HG03066 (cell line): ENCODE data around the gene TACO1.

Experiments used
- ATAC-seq: cut with Tn5 transposase; IDR thresholded peaks from one replicate; pipeline ENCODE4 v1.9.1; 2021; ENCODE audit warnings: low read depth; ENCODE audit not compliant: unreplicated experiment

The TACO1 gene

DNA sequence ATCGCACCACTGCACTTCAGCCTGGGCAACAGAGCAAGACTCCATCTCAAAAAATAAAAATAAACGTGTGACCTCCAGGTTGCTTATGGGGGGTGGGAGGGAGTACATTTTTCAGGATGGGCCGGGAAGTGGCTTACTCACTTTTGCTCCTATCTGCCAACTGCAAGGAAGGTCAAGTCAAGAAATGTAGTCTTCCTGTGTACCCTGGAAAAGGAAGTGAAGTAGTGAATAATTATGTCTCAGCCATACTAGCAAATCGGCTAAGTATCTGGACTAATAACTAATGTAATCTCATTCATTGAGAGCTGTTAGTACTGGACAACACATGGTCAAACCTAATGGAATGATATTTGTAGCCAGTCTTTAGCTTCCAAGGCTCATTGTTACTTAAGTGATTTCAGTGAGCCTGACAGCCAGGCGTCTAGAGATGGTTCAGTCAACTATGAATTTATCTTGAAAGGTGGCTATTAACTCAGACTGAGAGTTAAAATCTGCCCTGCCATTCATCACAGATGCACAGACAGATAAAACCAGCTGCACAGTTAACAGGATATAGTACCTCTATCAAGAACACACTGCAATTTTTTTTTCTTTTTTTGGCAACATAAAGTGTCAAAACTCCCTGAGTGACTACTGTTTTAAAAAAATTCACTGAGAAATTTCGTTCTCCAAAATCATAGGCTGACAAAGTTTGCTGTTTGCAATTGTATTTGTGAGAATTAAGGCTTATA lies 3.7 kb upstream of the TACO1 start:
- ATAC-seq, result no peak

GRCh38 chr17:63598281-63598680 lies 2.4 kb upstream of the TACO1 start:
- no peak for ATAC-seq

DNA sequence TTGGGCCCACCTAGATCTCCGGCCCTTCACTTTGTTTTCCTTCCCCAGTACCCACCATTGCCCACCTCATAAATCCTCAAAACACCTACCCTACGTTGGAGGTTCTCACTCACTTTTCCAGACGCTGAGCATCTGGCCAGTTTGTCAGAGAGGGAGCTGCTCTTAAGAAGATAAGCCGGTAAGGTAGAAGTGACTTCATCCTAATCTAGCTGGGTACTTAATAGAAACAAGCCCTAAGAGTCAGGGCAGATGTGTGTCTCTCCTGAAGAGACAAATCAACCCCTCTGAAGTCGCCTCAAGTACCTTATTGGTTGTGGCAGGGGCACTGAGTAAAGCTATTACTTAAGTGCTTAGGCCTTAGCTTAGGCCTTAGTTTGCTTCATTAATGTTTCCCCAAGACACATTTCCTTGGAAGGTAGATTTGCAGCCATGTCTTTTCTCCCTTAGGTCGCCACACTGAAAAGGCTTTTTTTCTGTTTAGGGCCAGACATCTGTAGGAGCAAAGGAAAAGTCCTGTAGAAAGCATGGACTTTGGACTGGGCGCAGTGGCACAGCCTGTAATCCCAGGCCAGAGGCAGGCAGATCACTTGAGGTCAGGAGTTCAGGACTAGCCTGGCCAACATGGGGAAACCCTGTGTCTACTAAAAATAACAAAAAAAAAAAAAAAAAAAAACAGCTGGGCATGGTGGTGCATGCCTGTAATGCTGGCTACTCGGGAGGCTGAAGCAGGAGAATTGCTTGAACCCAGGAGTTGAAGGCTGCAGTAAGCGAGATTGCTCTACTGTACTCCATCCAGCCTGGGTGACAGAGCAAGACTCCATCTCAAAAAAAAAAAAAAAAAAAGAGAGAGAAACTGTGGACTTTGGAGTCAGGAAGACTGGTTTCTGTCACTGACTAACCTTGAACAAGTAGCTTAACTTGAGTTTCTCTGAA lies 1.0 kb downstream of the TACO1 start:
- ATAC-seq, result no peak

DNA sequence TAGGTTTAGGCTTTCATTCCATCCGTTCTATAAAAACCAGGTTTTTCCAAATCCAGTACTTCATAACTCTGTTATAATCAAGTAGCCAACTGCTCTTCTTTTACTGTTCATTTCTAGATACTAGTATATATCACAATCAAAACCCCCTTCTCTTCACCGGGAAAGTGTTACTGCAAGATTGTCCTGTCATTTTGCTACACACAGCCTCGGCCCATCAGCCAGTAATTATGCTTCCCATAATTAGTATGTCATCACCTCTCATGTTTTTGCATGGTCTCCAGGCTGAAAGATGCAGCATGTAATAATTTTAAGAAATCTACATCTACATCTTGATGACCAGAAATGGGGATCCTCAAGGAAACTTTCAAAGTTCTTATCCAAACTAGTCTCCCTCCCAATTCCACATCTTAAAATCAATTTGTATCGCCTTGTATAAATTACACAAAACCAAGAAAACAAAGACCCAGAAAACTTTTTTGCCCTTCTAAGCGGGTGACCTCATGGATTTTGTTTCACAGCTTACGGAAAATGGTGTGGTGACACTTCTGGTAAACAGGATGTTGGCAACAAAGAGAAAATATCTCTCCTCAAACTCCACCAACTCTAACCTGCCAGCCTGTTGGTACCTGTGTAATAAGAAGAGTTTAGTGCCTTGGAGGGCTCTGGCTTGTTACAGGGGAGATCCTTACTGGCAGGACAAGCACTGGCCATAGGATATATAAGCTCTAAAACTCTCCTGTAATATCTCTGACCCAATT lies 9.3 kb downstream of the TACO1 start:
- no peak for ATAC-seq

DNA sequence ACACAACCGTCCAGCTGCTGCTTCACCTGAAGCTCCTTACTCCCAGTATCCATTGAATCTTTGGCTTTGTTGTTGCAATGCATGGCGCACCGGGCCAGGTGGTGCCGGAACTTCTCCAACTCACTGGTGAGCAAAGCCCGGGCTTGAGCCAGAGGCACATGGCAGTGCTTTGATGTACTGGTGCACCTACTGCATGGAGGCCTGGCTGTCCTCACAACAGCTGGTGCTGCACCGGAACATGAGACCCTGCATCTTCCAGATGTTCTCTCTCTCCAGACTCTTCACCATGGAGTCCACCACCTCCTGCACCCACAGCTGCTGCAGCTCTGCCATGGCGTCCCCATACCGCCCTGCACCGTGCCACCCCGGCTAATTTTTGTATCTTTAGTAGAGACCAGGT lies 10.2 kb downstream of the TACO1 start:
- ATAC-seq, result no peak

- no peak for ATAC-seq
Observed at GRCh38 chr17:63611354-63611753, 10.7 kb downstream of the TACO1 start.

DNA sequence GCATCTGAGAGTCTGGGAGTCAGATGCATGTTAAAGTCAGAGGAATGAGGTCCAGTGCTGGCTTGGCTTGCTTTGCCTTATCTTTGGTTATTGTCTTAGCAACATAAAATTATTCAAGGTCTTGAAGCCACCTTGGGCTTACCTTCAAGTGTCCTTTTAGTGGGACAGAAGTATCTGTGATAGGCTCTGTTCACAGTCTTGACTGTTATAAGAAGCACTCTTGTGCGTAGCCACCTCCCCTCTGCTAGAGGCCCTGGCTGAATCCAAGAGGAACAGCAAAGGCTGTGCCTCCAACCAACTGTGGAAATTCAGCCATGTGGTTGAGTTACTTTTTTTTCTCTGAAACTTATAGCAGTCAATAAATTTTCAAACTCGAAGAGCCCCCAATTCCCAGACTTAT lies 13.0 kb downstream of the TACO1 start:
- ATAC-seq, result no peak

- no peak for ATAC-seq
Observed at GRCh38 chr17:63621229-63621683, 20.6 kb downstream of the TACO1 start.

DNA sequence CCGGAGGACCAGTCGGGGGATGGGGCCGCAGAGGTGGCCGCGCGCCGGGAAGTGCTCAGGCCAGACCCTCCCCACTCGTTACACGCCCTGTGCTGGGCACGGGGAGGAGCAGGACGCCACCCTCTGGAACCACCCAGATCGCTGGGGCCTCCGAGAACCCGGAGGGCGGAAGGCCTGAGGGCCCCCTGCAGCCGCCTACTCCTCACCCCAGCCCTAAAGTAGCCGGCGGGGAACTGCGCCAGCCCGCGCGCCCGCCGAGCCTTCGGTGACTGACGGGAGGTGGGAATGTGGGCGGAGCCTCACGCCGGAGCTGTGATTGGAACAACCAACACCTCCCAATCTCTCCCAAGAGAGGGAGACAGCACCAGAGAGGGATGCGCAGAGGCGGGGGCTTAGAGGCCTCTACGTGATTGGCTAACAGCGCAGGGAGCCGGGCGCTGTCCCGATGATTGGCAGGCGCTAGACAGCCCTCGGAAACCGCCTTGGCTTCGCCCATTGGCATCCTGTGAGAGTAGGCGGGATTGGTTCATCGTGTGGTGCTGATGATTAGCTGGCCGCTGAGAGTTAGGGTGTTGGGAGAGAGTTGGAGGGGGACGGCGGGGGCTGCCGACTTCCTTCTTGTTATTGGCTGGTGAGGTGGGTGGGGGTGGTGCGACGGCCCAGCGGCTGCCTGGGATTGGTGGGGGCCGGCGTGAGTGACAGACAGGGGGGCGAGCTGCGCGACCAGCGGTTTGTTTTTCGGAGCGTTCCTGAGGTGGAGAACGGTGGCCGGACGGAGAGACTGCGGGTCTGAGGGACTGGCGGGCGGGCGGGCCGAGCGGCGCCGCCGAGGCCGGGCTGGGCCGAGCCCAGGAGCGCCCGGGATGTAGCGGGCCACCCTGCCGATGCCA lies 21.2 kb downstream of the TACO1 start, which contains the start of gene MAP3K3:
Gene MAP3K3 (plus strand): TSS at position 734 of the 890 bp plus-strand sequence. CDS start 343 bp downstream, outside the sequence.
- peak; percentile 83 for ATAC-seq

DNA sequence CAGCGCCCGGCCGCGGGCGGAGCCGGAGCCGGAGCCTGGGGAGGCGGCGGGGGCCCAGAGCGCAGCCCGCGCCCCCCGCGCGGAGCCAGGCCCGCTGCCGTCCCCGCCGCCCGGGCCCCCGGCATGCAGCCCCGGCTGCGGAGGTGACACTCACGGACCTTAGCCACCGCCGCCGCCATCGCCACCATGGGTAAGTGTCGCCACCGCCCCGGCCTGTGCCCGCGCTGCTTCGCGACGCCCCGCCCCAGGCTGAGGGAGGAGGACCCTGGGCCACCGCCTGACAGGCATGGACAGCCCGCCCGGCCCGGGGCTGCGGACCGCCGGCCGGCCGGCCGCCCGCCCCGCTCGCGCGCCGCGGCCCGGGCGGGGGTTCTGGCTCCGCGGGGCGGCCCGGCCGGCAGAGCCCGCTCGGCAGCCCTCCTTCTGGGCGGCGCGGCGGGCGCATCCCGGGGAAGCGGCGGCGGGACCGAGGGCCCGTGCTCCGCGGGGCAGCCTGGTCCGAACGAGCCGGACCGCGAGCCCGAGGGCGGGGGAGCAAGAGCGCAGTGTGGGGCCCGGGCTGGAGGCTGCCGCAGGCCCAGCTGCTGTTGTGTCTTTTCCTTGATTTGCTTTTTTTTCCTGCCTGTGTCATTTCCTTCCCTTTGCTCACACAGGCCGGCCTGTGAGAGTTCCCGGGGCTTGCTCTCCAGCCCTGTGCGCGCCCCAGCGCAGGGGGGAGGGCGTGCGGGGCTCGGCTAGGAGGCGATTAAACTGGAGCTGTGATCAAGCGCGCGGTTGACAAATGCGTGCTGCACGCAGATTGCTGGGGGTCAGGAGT lies 22.1 kb downstream of the TACO1 start:
- peak; percentile 25 for ATAC-seq

DNA sequence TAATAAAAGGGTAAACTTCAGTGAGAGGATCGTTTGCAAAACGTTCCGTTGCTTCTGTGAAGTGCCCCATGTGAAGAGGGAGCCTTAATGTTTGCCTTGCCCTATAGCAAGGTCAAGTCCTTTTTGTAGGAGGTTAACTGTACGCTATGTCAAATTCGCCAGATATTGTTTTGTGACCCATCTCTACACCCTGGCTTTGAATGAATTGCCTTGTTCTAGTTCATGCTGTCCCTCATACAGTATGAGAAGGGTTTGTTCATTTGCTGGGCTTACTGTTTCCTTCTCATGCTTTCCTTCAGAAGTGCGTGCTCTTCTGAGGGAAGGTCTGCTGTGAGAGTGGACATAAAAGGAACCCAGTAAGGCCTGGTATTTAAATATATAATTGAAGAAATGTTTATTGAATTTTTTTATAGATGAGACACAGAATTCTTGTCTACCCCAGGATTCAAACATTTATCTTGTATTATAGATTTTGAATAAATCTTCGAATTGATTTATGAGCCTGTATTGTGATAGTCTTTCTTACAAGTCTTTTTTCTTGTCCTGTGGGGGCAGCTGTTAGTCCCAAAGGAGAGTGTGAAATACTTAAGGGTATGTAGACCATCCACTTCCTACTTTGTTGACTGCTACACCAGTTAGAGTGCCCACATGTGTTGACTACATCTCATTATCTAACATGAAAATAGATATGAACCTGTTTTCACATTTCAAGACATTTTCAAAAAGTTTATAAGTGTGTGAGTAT lies 23.3 kb downstream of the TACO1 start:
- ATAC-seq, result no peak

DNA sequence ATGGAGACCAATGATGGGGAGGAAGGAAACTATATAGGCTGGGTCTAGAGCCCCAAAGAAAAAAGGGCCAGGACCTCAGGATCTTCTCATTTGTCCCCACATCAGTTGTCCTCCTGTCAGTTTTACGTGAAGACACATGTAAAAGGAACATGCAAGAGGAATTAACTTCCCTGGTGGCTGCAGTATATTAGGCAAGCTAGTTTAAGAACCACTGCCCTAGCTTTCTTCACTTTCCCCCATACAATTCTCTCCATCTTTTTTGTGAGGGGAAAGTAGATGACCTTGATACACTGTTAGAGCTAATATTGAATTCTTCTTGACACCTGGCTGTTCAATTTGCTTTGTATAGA lies 23.8 kb downstream of the TACO1 start:
- no peak for ATAC-seq

DNA sequence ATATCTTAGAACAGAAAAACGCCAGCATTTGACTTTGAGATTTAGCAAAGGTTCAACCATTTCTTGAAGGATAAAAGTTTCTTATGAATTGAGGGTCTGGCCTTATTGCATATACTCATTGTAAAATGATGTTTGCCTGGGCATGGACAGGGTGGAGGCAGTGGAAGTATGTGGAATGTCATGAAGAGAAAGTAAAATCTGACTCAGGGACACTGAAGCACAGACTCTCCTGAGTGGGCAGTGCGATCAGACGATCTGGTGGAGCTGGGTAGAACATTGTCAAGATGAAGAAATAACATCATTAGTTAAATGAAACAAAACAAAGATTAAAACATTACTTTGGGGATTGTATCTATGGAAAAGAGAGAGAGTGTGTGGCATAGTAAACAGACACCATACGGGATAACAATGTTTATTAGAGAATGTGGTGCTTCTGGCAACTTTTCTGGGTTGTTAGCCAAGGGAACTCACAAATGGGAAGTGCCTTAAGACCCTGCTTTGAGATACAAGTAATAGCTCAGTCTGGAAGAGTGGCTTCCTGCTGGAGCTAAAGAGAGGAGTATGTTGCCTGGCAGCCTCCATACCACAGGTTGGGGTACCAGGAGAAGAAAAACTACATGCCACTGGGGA lies 26.0 kb downstream of the TACO1 start:
- no peak for ATAC-seq

- no peak for ATAC-seq
Observed at GRCh38 chr17:63629627-63630026, 28.9 kb downstream of the TACO1 start.

DNA sequence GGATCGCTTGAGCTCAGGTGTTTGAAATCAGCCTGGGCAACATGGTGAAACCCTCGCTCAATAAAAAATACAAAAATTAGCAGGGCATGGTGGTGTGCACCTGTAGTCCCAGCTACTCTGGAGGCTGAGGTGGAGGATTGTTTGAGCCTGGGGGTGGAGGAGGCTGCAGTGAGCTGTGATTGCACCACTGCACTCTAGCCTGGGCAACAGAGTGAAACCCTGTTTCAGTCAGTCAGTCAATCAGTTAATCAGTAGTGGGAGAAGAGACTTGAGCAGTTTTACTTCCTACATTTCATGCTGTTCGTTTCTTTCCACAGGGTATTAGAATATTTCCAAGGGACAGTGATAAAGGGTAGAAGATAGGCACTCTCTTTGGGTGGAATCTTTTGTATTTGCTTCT lies 30.4 kb downstream of the TACO1 start:
- ATAC-seq, result no peak

DNA sequence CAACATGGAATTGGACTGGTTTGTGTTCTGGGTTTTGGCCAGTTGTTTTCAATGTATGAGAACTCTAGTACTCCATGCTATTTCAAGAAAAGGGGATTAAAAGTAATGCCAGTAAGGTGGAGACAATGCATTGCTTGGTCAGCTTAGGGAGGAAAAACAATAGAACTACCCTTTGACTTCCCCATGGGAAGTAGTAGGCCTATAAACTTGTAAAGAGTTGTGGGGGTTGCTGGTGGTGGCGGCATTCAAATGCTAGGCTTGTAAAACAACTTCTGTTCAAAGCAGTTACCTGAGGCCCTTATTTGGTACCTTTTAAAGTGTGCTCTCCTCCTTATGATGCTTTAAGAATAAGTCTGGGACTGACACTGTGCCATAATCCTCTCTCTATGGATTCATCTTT lies 30.9 kb downstream of the TACO1 start:
- no peak for ATAC-seq

DNA sequence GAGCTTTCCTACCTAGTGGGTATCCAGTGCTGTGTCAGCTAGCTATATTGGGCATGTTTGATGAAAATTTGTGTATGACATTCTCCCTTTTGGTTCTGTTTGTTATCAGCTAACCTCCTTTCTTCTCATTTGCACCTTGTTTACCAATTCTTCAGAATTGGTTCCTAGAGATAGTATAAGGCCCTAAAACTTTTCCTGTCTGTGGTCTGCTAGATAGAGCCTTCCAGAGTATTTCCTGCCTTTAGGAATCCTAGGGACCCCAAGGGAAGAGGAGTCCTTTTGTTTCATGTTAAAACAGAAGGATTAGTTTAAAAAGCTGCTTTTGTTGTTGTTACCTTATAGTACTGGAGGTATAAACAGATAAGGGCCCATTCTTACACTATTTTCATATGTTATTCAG lies 33.0 kb downstream of the TACO1 start:
- no peak for ATAC-seq

GRCh38 chr17:63634163-63634562 lies 33.5 kb downstream of the TACO1 start:
- ATAC-seq, result no peak
